OCI-LY1 (cell line): ENCODE results near the gene P3H3.

Source experiments
- CTCF ChIP-seq: fragments of 200-600 bp; sonication (generic), shearing (Covaris generic); IDR thresholded peaks from 2 replicates; pipeline ENCODE4 v1.5.1; 2017; ENCODE audit warnings: mild to moderate bottlenecking, antibody characterized with exemption, low read length, moderate library complexity, mixed read lengths
- EZH2 ChIP-seq: fragments of 200-600 bp; sonication (generic), shearing (Covaris generic); IDR thresholded peaks from 2 replicates; pipeline ENCODE4 v1.8.0; 2017; ENCODE audit warnings: borderline replicate concordance, mixed run types, mild to moderate bottlenecking, antibody characterized with exemption, low read length, moderate library complexity, mixed read lengths

- TF ChIP-seq CTCF = no peak
- no peak for TF ChIP-seq EZH2
Observed at GRCh38 chr12:6788972-6789924, 39.0 kb upstream of the P3H3 start, which contains the start of gene CD4.
